Measurements from ENCODE around the gene AEBP2.

The AEBP2 gene

GRCh38 chr12:19436931-19437330, 2.4 kb upstream of the AEBP2 start:
- peak; percentile 49 for DNase-seq (ENCODE audit: low read depth)
- H3K4me3 ChIP-seq (ENCODE audit: low read length) = no peak overlapping the region
- TF ChIP-seq, protein P1, sequence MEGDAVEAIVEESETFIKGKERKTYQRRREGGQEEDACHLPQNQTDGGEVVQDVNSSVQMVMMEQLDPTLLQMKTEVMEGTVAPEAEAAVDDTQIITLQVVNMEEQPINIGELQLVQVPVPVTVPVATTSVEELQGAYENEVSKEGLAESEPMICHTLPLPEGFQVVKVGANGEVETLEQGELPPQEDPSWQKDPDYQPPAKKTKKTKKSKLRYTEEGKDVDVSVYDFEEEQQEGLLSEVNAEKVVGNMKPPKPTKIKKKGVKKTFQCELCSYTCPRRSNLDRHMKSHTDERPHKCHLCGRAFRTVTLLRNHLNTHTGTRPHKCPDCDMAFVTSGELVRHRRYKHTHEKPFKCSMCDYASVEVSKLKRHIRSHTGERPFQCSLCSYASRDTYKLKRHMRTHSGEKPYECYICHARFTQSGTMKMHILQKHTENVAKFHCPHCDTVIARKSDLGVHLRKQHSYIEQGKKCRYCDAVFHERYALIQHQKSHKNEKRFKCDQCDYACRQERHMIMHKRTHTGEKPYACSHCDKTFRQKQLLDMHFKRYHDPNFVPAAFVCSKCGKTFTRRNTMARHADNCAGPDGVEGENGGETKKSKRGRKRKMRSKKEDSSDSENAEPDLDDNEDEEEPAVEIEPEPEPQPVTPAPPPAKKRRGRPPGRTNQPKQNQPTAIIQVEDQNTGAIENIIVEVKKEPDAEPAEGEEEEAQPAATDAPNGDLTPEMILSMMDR (IDR thresholded peaks at IDR 0.05; ENCODE audit: insufficient read depth, low read depth, low read length, missing control alignments) = no peak

DNA sequence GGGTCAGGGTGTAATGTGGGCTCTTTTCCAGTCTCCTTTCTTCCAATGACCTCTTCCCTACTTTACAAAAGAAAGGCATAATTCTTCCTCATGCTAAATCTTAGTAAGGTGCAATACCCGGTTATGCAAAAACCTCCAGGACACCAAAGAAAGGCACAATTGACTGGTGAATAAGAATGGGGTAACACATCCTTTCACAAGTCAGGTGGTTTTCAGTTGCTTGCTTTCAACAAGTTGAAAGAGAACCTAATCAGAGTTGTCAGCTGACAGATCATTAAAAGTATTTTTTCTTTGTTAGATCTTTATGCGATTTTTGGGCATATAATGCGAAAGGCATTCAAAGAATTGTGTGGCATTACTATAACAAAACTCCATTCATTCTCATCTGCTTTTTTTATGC, 1.3 kb upstream of the AEBP2 start:
- TF ChIP-seq, protein P1 (IDR thresholded peaks at IDR 0.05; ENCODE audit: insufficient read depth, low read depth, low read length, missing control alignments) = no peak
- peak; percentile 30 for DNase-seq (ENCODE audit: low read depth)
- H3K4me3 ChIP-seq (ENCODE audit: low read length) = no peak overlapping the region

DNA sequence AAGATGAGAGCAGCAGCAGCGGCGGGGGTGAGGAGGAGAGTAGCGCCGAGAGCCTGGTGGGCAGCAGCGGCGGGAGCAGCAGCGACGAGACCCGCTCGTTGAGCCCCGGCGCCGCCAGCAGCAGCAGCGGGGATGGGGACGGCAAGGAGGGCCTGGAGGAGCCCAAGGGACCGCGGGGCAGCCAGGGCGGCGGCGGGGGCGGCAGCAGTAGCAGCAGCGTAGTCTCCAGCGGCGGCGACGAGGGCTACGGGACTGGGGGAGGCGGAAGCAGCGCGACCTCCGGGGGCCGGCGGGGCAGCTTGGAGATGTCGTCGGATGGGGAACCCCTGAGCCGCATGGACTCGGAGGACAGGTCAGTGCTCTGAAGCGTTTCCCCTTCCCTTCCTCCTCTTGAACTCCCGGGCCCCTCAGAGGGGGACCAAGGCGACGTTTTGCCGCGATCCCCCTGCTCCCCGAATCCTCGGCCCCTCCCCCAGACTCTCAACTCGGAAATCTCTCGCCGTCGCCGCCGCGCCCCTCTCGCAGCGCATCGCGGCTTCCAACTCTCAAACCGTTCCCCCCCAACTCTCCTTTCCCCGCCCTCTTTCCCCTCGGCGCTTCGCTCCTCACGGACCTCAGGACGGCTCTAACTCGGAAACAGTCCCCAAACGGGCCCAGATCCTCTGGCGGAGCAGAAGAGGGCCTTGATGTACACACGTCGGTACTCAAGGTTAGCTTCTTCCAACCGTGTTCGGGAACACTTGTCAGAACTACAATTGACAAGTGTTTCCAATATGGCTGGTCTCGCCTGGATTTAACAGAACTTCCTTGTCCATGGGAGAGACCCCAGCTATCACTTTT, 947 bp downstream of the AEBP2 start:
- H3K4me3 ChIP-seq (ENCODE audit: low read length) = peak overlapping the region; percentile 75
- TF ChIP-seq, protein P1 (IDR thresholded peaks at IDR 0.05; ENCODE audit: insufficient read depth, low read depth, low read length, missing control alignments) = no peak
- peak; percentile 52 for DNase-seq (ENCODE audit: low read depth)

DNA sequence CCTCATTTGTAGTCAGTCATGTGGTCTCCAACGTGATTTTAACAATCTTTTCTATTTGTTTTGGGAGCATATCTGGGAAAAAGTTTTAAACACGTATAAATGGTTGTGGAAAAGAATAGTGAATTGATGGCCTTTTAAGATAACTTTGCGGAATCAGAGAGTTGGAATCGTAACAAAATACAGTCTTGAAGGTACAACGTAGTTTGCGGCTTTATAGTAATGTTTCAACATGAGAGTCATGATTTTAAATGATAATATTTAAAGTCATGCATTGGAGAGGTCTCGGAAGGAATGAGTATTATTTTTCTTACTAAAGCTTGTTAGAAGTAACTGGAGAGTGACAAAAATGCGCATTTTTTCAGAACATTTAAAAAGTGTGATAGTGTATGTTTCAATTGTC, 1.6 kb downstream of the AEBP2 start:
- TF ChIP-seq, protein P1 (IDR thresholded peaks at IDR 0.05; ENCODE audit: insufficient read depth, low read depth, low read length, missing control alignments) = no peak
- DNase-seq (ENCODE audit: low read depth) = no peak
- peak overlapping the region; percentile 75 for H3K4me3 ChIP-seq (ENCODE audit: low read length)

DNA sequence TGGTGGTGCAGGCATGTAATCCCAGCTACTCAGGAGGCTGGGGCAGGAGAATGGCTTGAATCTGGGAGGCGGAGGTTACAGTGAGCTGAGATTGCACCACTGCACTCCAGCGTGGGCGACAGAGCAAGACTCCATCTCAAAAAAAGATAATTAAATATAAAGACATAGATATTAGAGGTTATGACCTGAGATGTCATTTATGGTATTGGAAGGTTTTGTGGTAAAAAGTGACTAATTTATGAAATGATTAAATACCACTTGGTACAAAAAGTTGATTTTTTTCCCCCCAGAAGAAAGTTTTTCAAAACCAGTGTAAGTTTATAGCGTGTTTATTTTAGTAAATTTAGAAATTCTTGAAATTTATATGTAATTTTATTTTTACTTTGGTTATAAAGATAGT, 4.3 kb downstream of the AEBP2 start:
- TF ChIP-seq, protein P1 (IDR thresholded peaks at IDR 0.05; ENCODE audit: insufficient read depth, low read depth, low read length, missing control alignments) = no peak
- no peak for DNase-seq (ENCODE audit: low read depth)
- no peak overlapping the region for H3K4me3 ChIP-seq (ENCODE audit: low read length)

GRCh38 chr12:19444097-19444496, 4.8 kb downstream of the AEBP2 start:
- TF ChIP-seq, protein P1 (IDR thresholded peaks at IDR 0.05; ENCODE audit: insufficient read depth, low read depth, low read length, missing control alignments) = no peak
- DNase-seq (ENCODE audit: low read depth) = no peak
- H3K4me3 ChIP-seq (ENCODE audit: low read length) = peak overlapping the region; percentile 20

DNA sequence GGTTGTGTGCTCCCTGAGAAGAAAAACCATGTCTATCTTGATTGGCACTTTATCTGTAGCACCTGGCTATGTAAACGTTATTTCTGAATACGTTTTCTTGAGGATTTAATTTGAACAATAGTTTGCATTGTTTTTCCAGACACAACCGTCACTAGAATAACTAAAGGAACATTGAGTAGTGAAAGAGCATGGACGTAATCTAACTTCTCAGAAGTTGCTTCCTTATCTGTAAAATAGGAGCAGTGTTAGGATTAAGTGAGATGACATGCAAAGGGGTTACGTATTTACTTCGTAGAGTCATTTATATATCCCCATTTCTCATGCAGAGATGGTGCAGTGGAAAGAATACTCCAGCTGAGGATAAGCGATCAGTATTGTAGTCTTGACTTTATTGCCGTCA, 8.1 kb downstream of the AEBP2 start:
- H3K4me3 ChIP-seq (ENCODE audit: low read length) = no peak overlapping the region
- DNase-seq (ENCODE audit: low read depth) = no peak
- TF ChIP-seq, protein P1 (IDR thresholded peaks at IDR 0.05; ENCODE audit: insufficient read depth, low read depth, low read length, missing control alignments) = no peak
